K562 (cell line): Measurements from ENCODE around the gene CBFA2T2. TPM values are rescaled to one million over a fixed set of nuclear protein-coding genes. Genes with fewer than 3 reads are reported as not detected.

Experiments
- ATAC-seq: fragments of 200-7000 bp; cut with Tn5 transposase; 3 replicates; pipeline ENCODE4 v1.9.1; 2020; ENCODE audit warnings: moderate library complexity
- BruUV-seq: library from RNA; stranded (reverse); fragments of 400-500 nt; replicated peaks from 2 replicates; lab custom pipeline; 2021; lab: Mats Ljungman, UMichigan
- CTCF ChIA-PET: fragments of 300-600 bp; formaldehyde crosslinking; extraction: SDS; loops from one replicate; lab custom pipeline; 2021; ENCODE audit warnings: low intra/inter-chr PET ratio; lab: Yijun Ruan, JAX
- POLR2A ChIA-PET: fragments of 300-600, 350-650 bp; sonication (Branson Sonifier 250); formaldehyde crosslinking; extraction: SDS; loops from one replicate; lab custom pipeline; 2021; ENCODE audit warnings: antibody characterized with exemption, inconsistent platforms; lab: Yijun Ruan, JAX
- DNase-seq, 4 experiments: peaks; one replicate each; pipeline versions ENCODE4 v3.0.0 to v3.0.0-alpha.2; 2011 to 2018; ENCODE audit warnings: low spot score in 3 of 4, mixed read lengths in 3 of 4; ENCODE audit errors: extremely low read depth in 1 of 4
- FAIRE-seq: peaks from 2 replicates; lab custom pipeline; 2011; peaks lifted over from hg19 to GRCh38; lab: Jason Lieb, UNC
- H2AFZ ChIP-seq: 2 replicates; pipeline ENCODE4 v1.6.0; 2011; ENCODE audit warnings: low read depth, low read length, control low read depth, inconsistent platforms
- H3K27ac ChIP-seq: fragments of 200-600 bp; 3 replicates; pipeline ENCODE4 v1.8.0; 2011; ENCODE audit warnings: low read depth, mild to moderate bottlenecking, control low read depth, inconsistent platforms, low read length, moderate library complexity, mixed read lengths; ENCODE audit errors: extremely low read depth
- H3K27me3 ChIP-seq, 2 experiments: fragments of 300-600 bp in 1 of 2; 2 replicates in 1 of 2; 3 replicates in 1 of 2; pipeline versions ENCODE4 v1.6.0 to v1.8.0; 2011; ENCODE audit warnings: inconsistent platforms in 2 of 2, low read length in 2 of 2, mild to moderate bottlenecking in 1 of 2, mixed read lengths in 1 of 2, moderate library complexity in 1 of 2; ENCODE audit not compliant: control insufficient read depth in 2 of 2, insufficient read depth in 2 of 2
- H3K36me3 ChIP-seq: fragments of 300-600 bp; 3 replicates; pipeline ENCODE4 v1.8.0; 2011; ENCODE audit warnings: mild to moderate bottlenecking, low read length, inconsistent platforms; ENCODE audit not compliant: control insufficient read depth, insufficient read depth
- H3K4me1 ChIP-seq, 2 experiments: fragments of 200-600 bp in 1 of 2; replicated peaks in 1 of 2; 2 replicates in 1 of 2; 3 replicates in 1 of 2; pipeline versions ENCODE4 v1.5.1 to v1.8.0; 2011; ENCODE audit warnings: inconsistent platforms in 2 of 2, low read length in 2 of 2, mild to moderate bottlenecking in 1 of 2, mixed read lengths in 1 of 2, moderate library complexity in 1 of 2; ENCODE audit not compliant: control insufficient read depth in 2 of 2, insufficient read depth in 2 of 2
- H3K4me2 ChIP-seq: 2 replicates; pipeline ENCODE4 v1.6.1; 2011; ENCODE audit warnings: low read length, control low read depth, inconsistent platforms, mixed read lengths; ENCODE audit not compliant: insufficient read depth
- H3K4me3 ChIP-seq: fragments of 200-600 bp; sonication (generic), shearing (Covaris generic); 2 replicates; pipeline ENCODE4 v1.5.1; 2016; ENCODE audit warnings: control low read depth, inconsistent platforms
- H3K79me2 ChIP-seq: fragments of 200-600 bp; 3 replicates; pipeline ENCODE4 v1.8.0; 2011; ENCODE audit warnings: low read length, inconsistent platforms; ENCODE audit not compliant: control insufficient read depth, insufficient read depth
- H3K9ac ChIP-seq, 2 experiments: 2 replicates each; pipeline versions ENCODE4 v1.6.0 to v1.6.1; 2011; ENCODE audit warnings: low read depth in 2 of 2, low read length in 2 of 2, control low read depth in 1 of 2, inconsistent platforms in 1 of 2, mild to moderate bottlenecking in 1 of 2, mixed read lengths in 1 of 2; ENCODE audit not compliant: insufficient read depth in 1 of 2
- H3K9me1 ChIP-seq: one replicate; pipeline ENCODE4 v1.6.0; 2011; ENCODE audit warnings: inconsistent platforms, mild to moderate bottlenecking, low read length, moderate library complexity; ENCODE audit not compliant: control insufficient read depth, insufficient read depth
- H3K9me3 ChIP-seq: replicated peaks from 2 replicates; pipeline ENCODE4 v1.5.1; 2011; ENCODE audit warnings: low read depth, low read length, inconsistent platforms; ENCODE audit not compliant: control insufficient read depth, insufficient read depth
- H4K20me1 ChIP-seq: replicated peaks from 2 replicates; pipeline ENCODE4 v1.6.1; 2011; ENCODE audit warnings: low read length, inconsistent platforms, mixed read lengths; ENCODE audit not compliant: control insufficient read depth, insufficient read depth
- ATF2 ChIP-seq: sonication (generic); formaldehyde crosslinking; IDR thresholded peaks from 2 replicates; pipeline ENCODE4 v1.8.1; 2022; ENCODE audit warnings: missing genetic modification reagents
- ATF3 ChIP-seq, 2 experiments: fragments of 450-650 bp in 1 of 2; sonication (generic) in 1 of 2; formaldehyde crosslinking in 1 of 2; IDR thresholded peaks in 1 of 2; conservative IDR thresholded peaks in 1 of 2; 2 replicates each; pipeline versions ENCODE4 v1.6.1 to v1.8.1; 2016 to 2023; ENCODE audit warnings: mild to moderate bottlenecking in 2 of 2, moderate library complexity in 2 of 2, inconsistent platforms in 1 of 2, missing genetic modification reagents in 1 of 2
- CHD2 ChIP-seq: IDR thresholded peaks from 2 replicates; pipeline ENCODE4 v1.6.1; 2011; ENCODE audit warnings: low read depth, low read length
- DEAF1 ChIP-seq: fragments of 450-650 bp; formaldehyde crosslinking; IDR thresholded peaks from 2 replicates; pipeline ENCODE4 v1.4.0; 2020; ENCODE audit warnings: mild to moderate bottlenecking, moderate library complexity
- E2F1 ChIP-seq: sonication (generic); formaldehyde crosslinking; IDR thresholded peaks from 2 replicates; pipeline ENCODE4 v1.8.1; 2023; ENCODE audit warnings: mild to moderate bottlenecking, missing genetic modification reagents, moderate library complexity
- GTF2B ChIP-seq: IDR thresholded peaks from 2 replicates; pipeline ENCODE4 v1.6.1; 2011; ENCODE audit not compliant: insufficient read length; ENCODE audit errors: extremely low read depth
- HDAC8 ChIP-seq: fragments of 450-650 bp; IDR thresholded peaks from 2 replicates; pipeline ENCODE4 v1.6.1; 2016; ENCODE audit warnings: mild to moderate bottlenecking, missing genetic modification characterization, moderate library complexity, missing compliant biosample characterization
- NFIC ChIP-seq: fragments of 450-650 bp; IDR thresholded peaks from 2 replicates; pipeline ENCODE4 v1.6.1; 2017; ENCODE audit warnings: mild to moderate bottlenecking, inconsistent platforms
- POLR2A ChIP-seq: fragments of 450-650 bp; conservative IDR thresholded peaks from 2 replicates; pipeline ENCODE4 v1.6.1; 2016
- POLR2AphosphoS5 ChIP-seq: IDR thresholded peaks from 2 replicates; pipeline ENCODE4 v1.6.1; 2011; ENCODE audit warnings: mild to moderate bottlenecking, low read depth, low read length, moderate library complexity; ENCODE audit not compliant: control insufficient read depth, insufficient read depth
- RBM15 ChIP-seq: fragments of 200-400 bp; formaldehyde crosslinking; IDR thresholded peaks from 2 replicates; pipeline ENCODE4 v1.6.1; 2018; ENCODE audit warnings: mild to moderate bottlenecking, low read length, moderate library complexity; ENCODE audit not compliant: insufficient read depth
- ZBED1 ChIP-seq: IDR thresholded peaks from 2 replicates; pipeline ENCODE4 v1.6.1; 2014
- ZNF212 ChIP-seq: fragments of 450-650 bp; formaldehyde crosslinking; IDR thresholded peaks from 2 replicates; pipeline ENCODE4 v1.4.0; 2020; ENCODE audit warnings: mild to moderate bottlenecking
- ZNF778 ChIP-seq: fragments of 450-650 bp; formaldehyde crosslinking; IDR thresholded peaks from 2 replicates; pipeline ENCODE4 v1.4.0; 2020; ENCODE audit warnings: mild to moderate bottlenecking, moderate library complexity
- WGBS: fragments of 100-300 bp; shearing (Covaris generic); methylation state at CpG from one replicate; pipeline ENCODE4 v1.1.6; 2016; ENCODE audit warnings: low coverage, mixed read lengths; ENCODE audit not compliant: insufficient coverage; ENCODE audit errors: missing lambda C conversion rate; 5-methylcytosine and 5-hydroxymethylcytosine counted together
- in situ Hi-C: fragments of 300-500 bp; cut with MboI; formaldehyde crosslinking; loops from 4 replicates; pipeline ENCODE4 v1.15.0; 2018; ENCODE audit warnings: inconsistent platforms, mixed read lengths
- intact Hi-C: fragments of 100-400 bp; cut with micrococcal nuclease; formaldehyde crosslinking; loops from 2 replicates; pipeline ENCODE4 v1.14.2; 2022
- polyA plus RNA-seq, 8 experiments: library from polyadenylated mRNA; depleted of rRNA in 4 of 8; stranded (reverse) in 5 of 8; unstranded in 3 of 8; fragments of >200 nt; fragmentation: Nextera tagmentation in 2 of 8; fragmentation: Illumina TruSeq in 1 of 8; extraction: Ambion mirVana in 2 of 8; extraction: Trizol in 1 of 8; gene quantifications; 2 replicates each; pipeline versions ENCODE4 v1.2.1 to v1.2.3, GENCODE V29; 2011 to 2014; ENCODE audit warnings: inconsistent platforms in 1 of 8, missing spikeins in 1 of 8
- total RNA-seq, 7 experiments: library from RNA; depleted of rRNA in 6 of 7; stranded (reverse); fragments of >200 nt in 6 of 7; fragmentation: Illumina TruSeq in 2 of 7; extraction: Trizol in 2 of 7; gene quantifications; 2 replicates each; pipeline versions ENCODE4 v1.2.1 to v1.2.3, GENCODE V29; 2011 to 2021; ENCODE audit warnings: low replicate concordance in 1 of 7

Gene CBFA2T2
- total and polyA plus RNA-seq, 9 of the 15 experiments (the other 6 are each of a cell fraction or from before 2014, with no cell fraction given) = 0.27 to 9.6 (median 5.8) TPM

GRCh38 chr20:33696448-33696847 is 206.6 kb downstream of the CBFA2T2 start:
- no peaks in the 10 kb centered on the region for H3K79me2 ChIP-seq
- in situ Hi-C loops = no loop called here
- H3K9me3 ChIP-seq = no peaks in the 10 kb centered on the region
- H3K36me3 ChIP-seq = no peaks in the 10 kb centered on the region
- H3K27me3 ChIP-seq = no peaks in the 10 kb centered on the region
- no peaks in the 10 kb centered on the region for H4K20me1 ChIP-seq
- H3K4me2 ChIP-seq = no peak overlapping the region
- H2AFZ ChIP-seq = no peak overlapping the region
- no peak for FAIRE-seq
- CTCF ChIA-PET = no interaction called here
- DNase-seq = no peak
- intact Hi-C loops = no loop called here
- 68% methylated on average over 4 of the region's 4 CpGs for WGBS
- TF ChIP-seq POLR2AphosphoS5 = no peak
- no peak for TF ChIP-seq ATF2
- TF ChIP-seq GTF2B = no peak
- no peak for TF ChIP-seq ATF3 (IDR thresholded peaks at IDR 0.05)
- no peak for TF ChIP-seq ATF3 (CRISPR knock-in tag; conservative IDR thresholded peaks at IDR 0.05)
- TF ChIP-seq POLR2A = no peak
- TF ChIP-seq ZNF212 (CRISPR knock-in tag) = no peak
- no peak for TF ChIP-seq CHD2
- no peak for TF ChIP-seq E2F1 (CRISPR knock-in tag)
- TF ChIP-seq RBM15 = no peak
- no peak for TF ChIP-seq HDAC8
- no peak for TF ChIP-seq NFIC
- no peak for TF ChIP-seq ZBED1
- TF ChIP-seq ZNF778 (CRISPR knock-in tag) = no peak
- TF ChIP-seq DEAF1 = no peak
- H3K9me1 ChIP-seq = no peaks in the 10 kb centered on the region
- no TSS peak for BruUV-seq
- no peak overlapping the region for H3K27ac ChIP-seq
- POLR2A ChIA-PET = interaction anchor here (0.6 to 1.3 kb wide), 4 partner anchors 9 to 867 kb away, joined by 3 to 4 read pairs (median 4); no protein-coding TSS in a partner anchor
- no peak overlapping the region for H3K4me3 ChIP-seq
- peaks cover 2 to 4% of the 10 kb centered on the region in 2 experiments; a peak in 3 of 5 replicates for H3K4me1 ChIP-seq
- H3K9ac ChIP-seq = no peak overlapping the region
- no peak for ATAC-seq
